ENCODE results near the gene USP33. TPM values are rescaled to one million over a fixed set of nuclear protein-coding genes. Genes with fewer than 3 reads are reported as not detected.

USP33 gene
- total and polyA plus RNA-seq, 2 of the 8 experiments (the other 6 are each of a cell fraction or from before 2014, with no cell fraction given) = 20.0 to 55.5 TPM

GRCh38 chr1:77683160-77684148, 76.2 kb downstream of the USP33 start (continued):
- no peak for TF ChIP-seq BCL11A (IDR thresholded peaks at IDR 0.05; ENCODE audit: low read depth in 2 of 2, low read length in 2 of 2)
- TF ChIP-seq CEBPB (IDR thresholded peaks at IDR 0.05; ENCODE audit: low read depth, low read length) = no peak
- TF ChIP-seq POLR2AphosphoS5 (IDR thresholded peaks at IDR 0.05; ENCODE audit: low read depth, low read length) = peak; percentile 79
- no peak for TF ChIP-seq JUND (IDR thresholded peaks at IDR 0.05; ENCODE audit: low read length)
- no peak; the same call in 1 of the 2 replicates for TF ChIP-seq SP4 (IDR thresholded peaks at IDR 0.05; ENCODE audit: low read length)
- no peak for TF ChIP-seq NANOG (IDR thresholded peaks at IDR 0.05; ENCODE audit: insufficient read depth, low read depth, low read length, poor library complexity, severe bottlenecking)
- TF ChIP-seq SIN3A (conservative IDR thresholded peaks at IDR 0.05 in 1 of 2, IDR thresholded peaks at IDR 0.05 in 1 of 2; ENCODE audit: low read depth in 1 of 2, low read length in 2 of 2) = peak in 1 of 2 experiments; percentile 16; a peak in 1 of 4 replicates
- no peak for TF ChIP-seq CBX5 (IDR thresholded peaks at IDR 0.05; ENCODE audit: low read depth, low read length)
- TF ChIP-seq ATF2 (IDR thresholded peaks at IDR 0.05; ENCODE audit: low read length) = no peak
- peak; percentile 66; the same call in 1 of the 2 replicates for TF ChIP-seq TBP (IDR thresholded peaks at IDR 0.05; ENCODE audit: low read depth, low read length)
- no peak for TF ChIP-seq HDAC6 (IDR thresholded peaks at IDR 0.05; ENCODE audit: low read depth, low read length)
- TF ChIP-seq TCF12 (IDR thresholded peaks at IDR 0.05; ENCODE audit: low read depth, low read length) = no peak
- TF ChIP-seq ASH2L (IDR thresholded peaks at IDR 0.05; ENCODE audit: low read length) = peak; percentile 73
- TF ChIP-seq SAP30 (IDR thresholded peaks at IDR 0.05; ENCODE audit: insufficient read depth, insufficient replicate concordance, low read length) = no peak
- 0 out of 2 replicates have a peak, but pooled peaks have one; percentile 50 for TF ChIP-seq YY1 (IDR thresholded peaks at IDR 0.05; ENCODE audit: low read depth, low read length)
- TF ChIP-seq SRF (IDR thresholded peaks at IDR 0.05; ENCODE audit: low read depth, low read length) = no peak
- no peak for TF ChIP-seq BRCA1 (IDR thresholded peaks at IDR 0.05; ENCODE audit: low read depth, low read length)
- no peak for TF ChIP-seq ZNF274 (IDR thresholded peaks at IDR 0.05; ENCODE audit: borderline replicate concordance, extremely low read depth, low read length)
- no peak for TF ChIP-seq RNF2 (IDR thresholded peaks at IDR 0.05; ENCODE audit: borderline replicate concordance, low read depth, low read length, missing control alignments, poor library complexity, severe bottlenecking)

Measured in H1 (cell line).